Skeletal muscle tissue (tissue), 4 donors: ENCODE results near the gene FAF2. TPM values are rescaled to one million over a fixed set of nuclear protein-coding genes. Genes with fewer than 3 reads are reported as not detected.
"Not testable (repeated sequence)": the region's sequence is repeated elsewhere in the genome, so short reads cannot be mapped to it uniquely, and the experiment has no call there.

Experiments
- H3K27ac ChIP-seq: one replicate; pipeline ENCODE4 v1.7.0; 2013; ENCODE audit warnings: mild to moderate bottlenecking, low read depth, low read length, inconsistent platforms
- H3K27me3 ChIP-seq, 3 donors: one replicate each; pipeline ENCODE4 v1.7.0; 2013; ENCODE audit warnings: low read length in 3 of 3; ENCODE audit not compliant: control insufficient read depth in 3 of 3, insufficient read depth in 3 of 3
- H3K36me3 ChIP-seq, 3 donors: one replicate each; pipeline ENCODE4 v1.7.0; 2013; ENCODE audit warnings: low read length in 3 of 3; ENCODE audit not compliant: control insufficient read depth in 3 of 3, insufficient read depth in 3 of 3
- H3K4me1 ChIP-seq, 3 donors: one replicate each; pipeline ENCODE4 v1.7.0; 2013; ENCODE audit warnings: low read length in 3 of 3, mild to moderate bottlenecking in 3 of 3; ENCODE audit not compliant: control insufficient read depth in 3 of 3, insufficient read depth in 3 of 3
- H3K4me3 ChIP-seq, 3 donors: one replicate each; pipeline ENCODE4 v1.7.0; 2013; ENCODE audit warnings: low read length in 3 of 3
- H3K9ac ChIP-seq, 3 donors: one replicate each; pipeline ENCODE4 v1.7.0; 2013; ENCODE audit warnings: low read length in 3 of 3, mild to moderate bottlenecking in 3 of 3, moderate library complexity in 2 of 3, low read depth in 1 of 3
- H3K9me3 ChIP-seq, 3 donors: one replicate each; pipeline ENCODE4 v1.7.0; 2013; ENCODE audit warnings: low read length in 3 of 3; ENCODE audit not compliant: control insufficient read depth in 3 of 3
- total RNA-seq: library from RNA; depleted of rRNA; stranded (reverse); fragments of >200 nt; gene quantifications from one replicate; pipeline ENCODE4 v1.2.3, GENCODE V29; 2014
- donor health status: Osteomylitis.

FAF2 gene
- total RNA-seq, 1 donor from 2014 or later, result 24.0 TPM

- Histone ChIP-seq H3K36me3 (no peaks in the 10 kb centered on the region), H3K9ac (peak overlapping the region; percentile 86 to 93 (median 88)), H3K27me3 (peaks cover under 1 to 4% (median 2%) of the 10 kb centered on the region in 3 donors), H3K9me3 (no peaks in the 10 kb centered on the region), H3K4me1 (peaks cover 12 to 45% (median 29%) of the 10 kb centered on the region in 3 donors), H3K4me3 (peak overlapping the region; percentile 82 to 91 (median 89)), H3K27ac (peak overlapping the region; percentile 85)
Measured at GRCh38 chr5:176543428-176544182, 95.4 kb downstream of the FAF2 start.

GRCh38 chr5:176545388-176545736, 97.2 kb downstream of the FAF2 start:
- Histone ChIP-seq H3K36me3 (no peaks in the 10 kb centered on the region), H3K4me3 (no peak overlapping the region), H3K9ac (no peak overlapping the region), H3K27me3 (peaks cover 11 to 21% (median 15%) of the 10 kb centered on the region in 3 donors), H3K9me3 (no peaks in the 10 kb centered on the region), H3K4me1 (peaks cover 12 to 41% (median 26%) of the 10 kb centered on the region in 3 donors), H3K27ac (no peak overlapping the region)

- no peak overlapping the region for H3K9ac ChIP-seq
- peaks cover 15 to 25% (median 16%) of the 10 kb centered on the region in 3 donors for H3K27me3 ChIP-seq
- H3K36me3 ChIP-seq, result no peaks in the 10 kb centered on the region
- no peak overlapping the region for H3K4me3 ChIP-seq
- peaks cover 12 to 40% (median 25%) of the 10 kb centered on the region in 3 donors for H3K4me1 ChIP-seq
- H3K27ac ChIP-seq, result no peak overlapping the region
- no peaks in the 10 kb centered on the region for H3K9me3 ChIP-seq
Measured at GRCh38 chr5:176545737-176546509, 97.7 kb downstream of the FAF2 start.

- H3K27ac ChIP-seq, result no peak overlapping the region
- H3K4me1 ChIP-seq, result peaks cover 0 to 22% (median 13%) of the 10 kb centered on the region in 3 donors
- H3K9me3 ChIP-seq, result no peaks in the 10 kb centered on the region
Measured at GRCh38 chr5:176547802-176548201, 99.6 kb downstream of the FAF2 start.

GRCh38 chr5:176548967-176549444, 100.8 kb downstream of the FAF2 start, which contains the start of gene CDHR2:
Gene CDHR2 (plus strand): TSS chr5:176549342. CDS start chr5:176565353, 16,011 bp downstream.
- Histone ChIP-seq H3K4me3 (no peak within 1 kb of the TSS), H3K9me3 (no peaks in the 10 kb centered on the region), H3K27ac (no peak within 1 kb of the TSS), H3K36me3 (no peaks in the 10 kb centered on the region), H3K9ac (no peak within 1 kb of the TSS), H3K27me3 (peaks cover 32 to 47% (median 34%) of the 10 kb centered on the region in 3 donors), H3K4me1 (peaks cover 0 to 16% (median 9%) of the 10 kb centered on the region in 3 donors)

More at GRCh38 chr5:176547802-176548201, 99.6 kb downstream of the FAF2 start:
- no peak overlapping the region for H3K9ac ChIP-seq
- H3K27me3 ChIP-seq, result peaks cover 23 to 36% (median 24%) of the 10 kb centered on the region in 3 donors
- H3K4me3 ChIP-seq, result no peak overlapping the region
- H3K36me3 ChIP-seq, result no peaks in the 10 kb centered on the region

- H3K4me3 ChIP-seq, result no peak overlapping the region
- H3K36me3 ChIP-seq, result no peaks in the 10 kb centered on the region
- peaks cover 0 to 12% (median 7%) of the 10 kb centered on the region in 3 donors for H3K4me1 ChIP-seq
- H3K9ac ChIP-seq, result no peak overlapping the region
- H3K9me3 ChIP-seq, result no peaks in the 10 kb centered on the region
- no peak overlapping the region for H3K27ac ChIP-seq
- peaks cover 36 to 51% (median 36%) of the 10 kb centered on the region in 3 donors for H3K27me3 ChIP-seq
Measured at GRCh38 chr5:176549871-176550270, 101.7 kb downstream of the FAF2 start.

- Histone ChIP-seq H3K27me3 (peaks cover 36 to 51% (median 36%) of the 10 kb centered on the region in 3 donors), H3K9me3 (no peaks in the 10 kb centered on the region), H3K4me1 (peaks cover 0 to 8% (median 4%) of the 10 kb centered on the region in 3 donors), H3K9ac (no peak overlapping the region), H3K4me3 (no peak overlapping the region), H3K36me3 (no peaks in the 10 kb centered on the region), H3K27ac (no peak overlapping the region)
Measured at GRCh38 chr5:176550275-176550831, 102.2 kb downstream of the FAF2 start.

GRCh38 chr5:176550937-176551336, 102.8 kb downstream of the FAF2 start:
- H3K9ac ChIP-seq, H3K27ac ChIP-seq, H3K36me3 ChIP-seq, H3K9me3 ChIP-seq, H3K4me3 ChIP-seq, H3K4me1 ChIP-seq: not testable (repeated sequence)
- H3K27me3 ChIP-seq, result peaks cover 36 to 51% (median 36%) of the 10 kb centered on the region in 3 donors

- H3K4me3 ChIP-seq, result no peak overlapping the region
- H3K36me3 ChIP-seq, result no peaks in the 10 kb centered on the region
Measured at GRCh38 chr5:176552332-176552869, 104.2 kb downstream of the FAF2 start.

More at GRCh38 chr5:176552332-176552869, 104.2 kb downstream of the FAF2 start:
- H3K9ac ChIP-seq, result no peak overlapping the region
- no peaks in the 10 kb centered on the region for H3K9me3 ChIP-seq
- H3K27ac ChIP-seq, result no peak overlapping the region
- peaks cover 36 to 51% (median 36%) of the 10 kb centered on the region in 3 donors for H3K27me3 ChIP-seq
- H3K4me1 ChIP-seq, result peaks cover 0 to 4% (median 3%) of the 10 kb centered on the region in 3 donors
